ENCODE data around the gene ACSS2. TPM values are rescaled to one million over a fixed set of nuclear protein-coding genes. Genes with fewer than 3 reads are reported as not detected.

The ACSS2 gene
- total RNA-seq, 1 donor = 76.4 TPM

- Histone ChIP-seq H3K4me2 (ENCODE audit: insufficient read depth, low read length) (no peak overlapping the region), H3K79me2 (ENCODE audit: insufficient read depth, low read length) (no peaks in the 10 kb centered on the region), H3K4me1 (ENCODE audit: insufficient read depth, low read length) (no peaks in the 10 kb centered on the region), H3K27me3 (ENCODE audit: insufficient read depth, low read length) (no peaks in the 10 kb centered on the region), H3K27ac (ENCODE audit: low read depth, low read length) (no peak overlapping the region), H2AFZ (ENCODE audit: low read length) (no peak overlapping the region), H3K36me3 (ENCODE audit: insufficient read depth, low read length) (peaks cover 33% of the 10 kb centered on the region), H4K20me1 (ENCODE audit: insufficient read depth, low read length) (no peaks in the 10 kb centered on the region), H3K4me3 (ENCODE audit: insufficient read depth, low read length) (no peak overlapping the region), H3K9me3 (ENCODE audit: low read depth, low read length) (no peaks in the 10 kb centered on the region)
- no peak for DNase-seq (ENCODE audit: insufficient read length, low spot score, missing footprints)
- no peak for TF ChIP-seq CTCF (IDR thresholded peaks at IDR 0.05; ENCODE audit: extremely low read depth, low read depth, low read length)
Measured at GRCh38 chr20:34849778-34850177, 26.6 kb upstream of the ACSS2 start.

GRCh38 chr20:34850969-34851368 lies 25.4 kb upstream of the ACSS2 start:
- no peaks in the 10 kb centered on the region for H4K20me1 ChIP-seq (ENCODE audit: insufficient read depth, low read length)
- H2AFZ ChIP-seq (ENCODE audit: low read length) = no peak overlapping the region
- H3K27ac ChIP-seq (ENCODE audit: low read depth, low read length) = no peak overlapping the region
- peaks cover 33% of the 10 kb centered on the region for H3K36me3 ChIP-seq (ENCODE audit: insufficient read depth, low read length)
- H3K4me2 ChIP-seq (ENCODE audit: insufficient read depth, low read length) = no peak overlapping the region
- H3K4me3 ChIP-seq (ENCODE audit: insufficient read depth, low read length) = no peak overlapping the region
- no peaks in the 10 kb centered on the region for H3K9me3 ChIP-seq (ENCODE audit: low read depth, low read length)
- H3K27me3 ChIP-seq (ENCODE audit: insufficient read depth, low read length) = no peaks in the 10 kb centered on the region
- H3K4me1 ChIP-seq (ENCODE audit: insufficient read depth, low read length) = no peaks in the 10 kb centered on the region
- TF ChIP-seq CTCF (IDR thresholded peaks at IDR 0.05; ENCODE audit: extremely low read depth, low read depth, low read length) = no peak
- DNase-seq (ENCODE audit: insufficient read length, low spot score, missing footprints) = no peak
- no peaks in the 10 kb centered on the region for H3K79me2 ChIP-seq (ENCODE audit: insufficient read depth, low read length)

GRCh38 chr20:34852298-34852697 lies 24.1 kb upstream of the ACSS2 start:
- no peak for TF ChIP-seq CTCF (IDR thresholded peaks at IDR 0.05; ENCODE audit: extremely low read depth, low read depth, low read length)
- DNase-seq (ENCODE audit: insufficient read length, low spot score, missing footprints) = no peak

GRCh38 chr20:34859367-34859766 lies 17.0 kb upstream of the ACSS2 start:
- DNase-seq (ENCODE audit: insufficient read length, low spot score, missing footprints) = no peak
- Histone ChIP-seq H3K9me3 (ENCODE audit: low read depth, low read length) (no peaks in the 10 kb centered on the region), H3K36me3 (ENCODE audit: insufficient read depth, low read length) (peaks cover 19% of the 10 kb centered on the region), H3K79me2 (ENCODE audit: insufficient read depth, low read length) (no peaks in the 10 kb centered on the region), H3K4me1 (ENCODE audit: insufficient read depth, low read length) (no peaks in the 10 kb centered on the region), H3K27me3 (ENCODE audit: insufficient read depth, low read length) (no peaks in the 10 kb centered on the region), H3K27ac (ENCODE audit: low read depth, low read length) (no peak overlapping the region), H3K4me3 (ENCODE audit: insufficient read depth, low read length) (no peak overlapping the region), H4K20me1 (ENCODE audit: insufficient read depth, low read length) (no peaks in the 10 kb centered on the region), H3K4me2 (ENCODE audit: insufficient read depth, low read length) (no peak overlapping the region), H2AFZ (ENCODE audit: low read length) (no peak overlapping the region)
- no peak for TF ChIP-seq CTCF (IDR thresholded peaks at IDR 0.05; ENCODE audit: extremely low read depth, low read depth, low read length)

More at GRCh38 chr20:34852298-34852697, 24.1 kb upstream of the ACSS2 start:
- H3K9me3 ChIP-seq (ENCODE audit: low read depth, low read length) = no peaks in the 10 kb centered on the region
- no peaks in the 10 kb centered on the region for H4K20me1 ChIP-seq (ENCODE audit: insufficient read depth, low read length)
- H3K27ac ChIP-seq (ENCODE audit: low read depth, low read length) = no peak overlapping the region
- no peaks in the 10 kb centered on the region for H3K27me3 ChIP-seq (ENCODE audit: insufficient read depth, low read length)
- no peaks in the 10 kb centered on the region for H3K4me1 ChIP-seq (ENCODE audit: insufficient read depth, low read length)
- H3K79me2 ChIP-seq (ENCODE audit: insufficient read depth, low read length) = no peaks in the 10 kb centered on the region
- H2AFZ ChIP-seq (ENCODE audit: low read length) = no peak overlapping the region
- H3K4me2 ChIP-seq (ENCODE audit: insufficient read depth, low read length) = no peak overlapping the region
- H3K4me3 ChIP-seq (ENCODE audit: insufficient read depth, low read length) = no peak overlapping the region
- H3K36me3 ChIP-seq (ENCODE audit: insufficient read depth, low read length) = peaks cover 36% of the 10 kb centered on the region
